CD1c-positive myeloid dendritic cell (primary cell): ENCODE measurements around the gene COQ7.

Experiments used
- DNase-seq: peaks from one replicate; pipeline ENCODE4 v3.0.0-alpha.2; 2016; ENCODE audit errors: extremely low spot score

The COQ7 gene

DNA sequence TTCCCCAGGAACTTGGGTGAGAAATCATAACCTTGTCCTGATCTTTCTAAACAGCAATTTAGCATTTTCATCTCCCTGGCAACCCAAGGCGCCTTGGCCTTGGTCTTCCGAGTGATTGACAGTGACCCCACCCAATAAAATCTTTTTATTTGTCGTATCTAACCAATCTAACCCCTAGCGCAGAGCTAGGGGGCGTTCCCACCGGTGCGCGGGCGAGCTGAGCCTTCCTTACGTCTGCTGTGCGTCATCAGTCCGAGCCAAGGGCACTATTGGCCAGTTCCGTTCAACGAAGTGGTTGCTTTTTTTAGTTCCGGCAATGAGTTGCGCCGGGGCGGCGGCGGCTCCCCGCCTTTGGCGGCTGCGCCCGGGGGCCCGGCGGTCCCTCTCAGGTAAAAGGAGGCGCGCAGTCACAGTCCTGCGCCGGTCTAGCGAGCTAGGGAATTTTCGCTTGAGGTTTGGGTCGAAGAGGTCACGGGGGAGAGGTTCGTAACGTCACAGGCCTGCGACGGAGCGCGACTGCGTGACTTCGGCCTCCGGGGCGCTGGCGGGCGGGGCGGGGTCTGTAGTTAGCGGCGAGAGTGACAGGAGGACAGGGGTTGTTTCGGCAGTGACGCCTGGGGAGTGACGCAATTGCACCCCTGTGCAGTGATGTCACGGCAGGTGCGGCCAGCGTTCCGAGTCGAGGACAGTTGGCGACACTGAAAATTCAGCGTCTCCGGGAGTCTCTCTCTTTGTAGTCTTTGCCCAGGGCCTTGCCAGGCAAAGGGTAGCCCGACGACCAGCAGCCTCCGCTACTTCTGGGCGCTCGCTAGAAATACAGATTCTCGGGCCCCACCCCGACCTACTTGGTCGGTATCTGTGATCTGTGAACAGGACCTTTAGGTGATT, at the start of gene COQ7:
COQ7 (plus strand) TSS at position 266 of the 888 bp plus-strand sequence; CDS start at position 317, 51 bp downstream.
- DNase-seq = peak; percentile 100

DNA sequence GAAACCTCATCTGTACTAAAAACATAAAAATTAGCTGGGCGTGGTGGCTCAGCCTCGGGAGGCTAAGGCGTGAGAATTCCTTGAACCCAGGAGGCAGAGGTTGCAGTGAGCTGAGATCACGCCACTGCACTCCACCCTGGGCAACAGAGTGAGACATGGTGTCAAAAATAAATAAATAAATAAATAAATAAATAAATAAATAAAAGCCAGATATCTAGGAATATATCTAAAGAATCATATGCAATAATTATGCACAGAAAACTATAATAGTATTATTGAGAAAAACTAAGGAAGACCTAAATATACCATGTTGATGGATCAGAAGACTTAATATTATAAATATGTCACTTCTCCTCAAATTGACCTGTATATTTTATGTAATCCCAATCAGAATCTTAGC, 46.7 kb upstream of the COQ7 start:
- no peak for DNase-seq

DNA sequence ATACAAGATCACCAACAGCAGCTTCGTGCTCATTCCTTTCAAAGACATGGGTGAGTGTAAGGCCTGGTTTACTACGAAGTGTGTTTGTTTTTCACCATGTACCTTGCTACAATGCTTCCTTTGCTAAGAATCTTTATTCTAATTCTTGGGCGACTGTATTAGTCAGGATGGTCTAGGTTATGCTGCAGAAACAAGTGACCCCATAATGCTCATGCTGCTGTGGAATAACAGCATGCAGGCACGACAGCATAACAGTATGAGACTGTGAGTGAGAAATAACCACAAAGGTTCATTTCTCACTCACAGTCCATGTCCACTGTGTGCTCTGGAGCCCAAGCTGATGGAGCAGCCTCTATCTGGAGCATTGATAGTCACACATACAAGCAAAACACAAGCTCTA, 45.7 kb upstream of the COQ7 start:
- DNase-seq = no peak

DNA sequence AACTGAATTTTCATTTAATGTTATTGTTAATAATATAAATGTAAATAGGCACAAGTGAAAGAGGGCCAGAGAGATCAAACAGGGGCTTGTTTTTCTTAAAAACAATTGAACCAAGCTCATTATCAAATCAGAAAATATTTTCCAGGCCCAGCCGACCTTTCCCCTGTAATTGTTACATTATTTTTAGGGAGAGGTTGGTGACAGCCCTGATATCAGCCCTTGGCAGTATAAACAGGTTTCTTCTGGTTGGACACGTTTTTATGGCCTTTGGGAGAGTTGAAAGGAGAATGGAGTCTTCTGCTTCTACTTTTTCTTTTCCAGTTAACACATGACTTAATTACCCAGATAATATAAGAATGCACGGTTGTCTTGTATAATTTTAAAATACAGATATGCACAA, 40.0 kb upstream of the COQ7 start:
- no peak for DNase-seq

DNA sequence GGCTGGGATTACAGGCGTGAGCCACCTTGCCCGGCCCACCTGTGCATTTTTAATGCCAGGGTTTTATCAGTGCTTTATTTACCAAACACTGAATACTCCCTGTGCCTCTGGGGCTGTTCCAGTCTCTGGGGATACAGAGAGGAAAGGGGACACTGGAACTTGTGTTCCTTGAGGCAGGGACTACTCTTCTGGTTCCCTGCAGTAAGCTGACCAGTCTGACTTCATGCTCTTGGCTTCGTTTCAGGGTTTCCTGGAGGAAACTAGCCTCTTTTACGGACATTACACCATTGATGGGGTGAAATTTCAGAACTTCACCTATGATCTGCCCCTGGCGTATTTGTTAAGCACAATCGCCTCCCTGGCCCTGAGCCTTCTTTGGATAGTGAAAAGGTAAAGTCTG, 37.4 kb upstream of the COQ7 start:
- DNase-seq = no peak

DNA sequence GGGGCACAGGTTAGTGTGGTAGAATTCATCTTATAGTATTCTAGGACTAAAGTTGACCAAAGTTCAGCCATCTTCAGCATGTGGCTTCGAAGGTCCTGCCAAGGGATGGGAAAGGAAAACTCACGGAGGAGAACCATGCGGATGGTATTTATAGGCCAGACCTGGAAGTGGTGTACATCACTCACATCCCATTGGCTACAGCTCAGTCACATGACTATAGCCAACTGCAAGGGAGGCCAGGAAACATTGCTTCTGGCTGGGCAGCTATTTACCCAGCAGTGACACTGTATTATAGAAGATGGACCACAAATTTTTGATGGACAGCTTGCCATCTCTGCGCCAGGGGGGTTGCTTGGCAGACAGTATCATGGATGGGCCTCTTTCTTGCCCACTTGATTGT, 35.7 kb upstream of the COQ7 start:
- no peak for DNase-seq

DNA sequence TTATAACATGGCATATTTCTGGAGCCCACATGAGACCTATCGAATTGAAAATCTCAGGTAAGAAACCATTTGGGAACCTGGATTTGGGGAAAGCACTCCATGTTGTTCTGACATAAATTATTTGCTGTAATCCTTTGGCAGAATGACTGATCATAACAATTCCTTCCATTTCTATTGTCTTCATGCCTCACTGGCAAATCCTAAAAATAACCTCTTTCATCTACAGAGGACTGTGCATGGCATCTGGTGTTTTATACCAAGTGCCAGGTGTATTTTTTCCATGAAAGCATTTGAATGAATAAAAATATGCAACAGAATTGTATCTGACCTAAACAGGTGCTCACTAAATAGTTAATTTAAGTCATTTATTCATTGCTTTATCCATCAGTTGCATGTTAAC, 33.7 kb upstream of the COQ7 start:
- no peak for DNase-seq

DNA sequence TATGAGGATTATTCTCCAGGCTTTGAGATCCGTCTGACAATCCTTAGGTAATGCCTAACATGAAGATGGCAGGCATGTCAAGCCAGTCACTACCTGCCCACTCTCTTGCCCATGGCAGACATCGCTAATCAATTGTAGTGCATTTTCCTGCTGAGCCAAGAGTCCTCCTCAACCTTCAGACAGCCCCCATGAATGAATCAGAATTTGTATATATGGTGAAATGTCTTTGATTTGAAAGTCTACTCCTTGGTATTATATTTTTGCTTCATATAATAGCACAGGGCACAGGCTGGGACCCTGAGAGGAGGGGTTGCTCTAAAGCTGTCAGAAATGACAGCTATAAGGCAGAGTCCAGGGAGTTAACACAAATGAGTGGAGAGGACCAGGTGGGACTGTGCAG, 27.0 kb upstream of the COQ7 start:
- no peak for DNase-seq

DNA sequence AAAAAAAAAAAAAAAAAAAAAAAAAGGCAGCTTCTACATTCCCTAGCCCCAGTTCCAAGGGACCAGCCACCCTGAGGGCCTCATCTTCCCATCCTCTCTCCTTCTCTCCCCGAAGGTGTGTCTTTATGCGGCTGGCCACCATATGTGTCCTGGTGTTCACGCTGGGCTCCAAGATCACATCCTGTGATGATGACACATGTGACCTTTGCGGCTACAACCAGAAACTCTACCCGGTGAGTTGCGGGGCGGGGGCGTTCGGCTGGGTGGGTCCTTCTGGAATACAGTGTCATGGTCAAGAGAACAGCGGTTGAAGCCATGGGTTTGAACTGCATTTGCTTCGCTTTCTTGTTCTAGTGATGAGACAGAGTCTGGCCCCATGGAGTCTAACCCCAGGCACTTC, 22.6 kb upstream of the COQ7 start:
- DNase-seq = no peak

DNA sequence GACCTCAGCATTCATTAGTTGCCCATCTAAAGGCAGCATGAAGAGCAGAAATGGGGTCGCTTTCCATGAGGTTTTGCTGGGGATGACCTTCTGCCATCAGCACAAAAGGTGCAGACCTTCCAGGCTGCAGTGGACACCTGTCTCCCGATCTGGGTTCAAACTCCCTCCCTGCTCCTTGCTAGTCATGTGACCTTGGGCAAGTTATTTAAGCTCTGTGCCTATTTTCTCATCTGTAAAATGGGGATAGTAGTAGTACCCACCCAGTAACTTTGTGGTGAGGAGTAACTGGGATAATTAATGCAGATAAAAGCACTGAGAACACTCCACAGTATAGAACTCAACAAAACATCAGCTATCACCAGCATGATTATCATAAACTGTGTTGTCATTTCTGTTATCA, 21.4 kb upstream of the COQ7 start:
- DNase-seq = no peak

DNA sequence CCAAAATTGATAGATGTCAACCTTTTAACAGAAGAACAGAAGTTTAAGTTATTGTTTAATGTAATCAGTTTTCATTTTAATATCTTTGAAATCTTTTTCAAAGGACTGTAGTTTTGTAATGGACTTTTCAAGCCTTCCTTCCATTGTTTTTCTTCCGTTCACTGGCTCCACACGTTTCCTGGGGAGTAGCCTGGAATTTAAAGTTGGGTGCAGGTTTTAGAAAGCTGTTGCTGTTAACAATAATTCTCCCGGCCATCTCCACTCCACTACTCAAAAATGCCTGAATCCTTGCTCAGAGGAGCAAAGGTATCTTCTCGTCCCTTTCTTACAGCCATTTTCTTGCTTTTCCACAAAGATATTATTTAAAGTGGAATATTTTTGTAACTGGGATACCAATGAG, 4.7 kb upstream of the COQ7 start:
- DNase-seq = no peak

DNA sequence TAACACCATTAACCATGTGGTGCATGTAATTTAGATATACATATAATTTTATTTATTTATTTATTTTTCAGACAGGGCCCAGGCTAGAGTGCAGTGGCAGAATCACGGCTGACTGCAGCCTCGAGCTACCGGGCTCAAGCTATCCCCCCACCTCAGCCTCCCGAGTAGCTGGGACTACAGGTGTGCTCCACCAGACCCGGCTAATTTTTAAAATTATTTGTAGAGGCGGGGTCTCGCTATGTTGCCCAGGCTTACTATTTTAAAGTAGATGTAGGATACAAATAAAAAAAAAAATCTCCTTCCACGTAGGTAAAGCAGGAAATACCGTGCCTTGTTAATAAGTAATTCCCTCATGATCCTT, 446 bp upstream of the COQ7 start:
- no peak for DNase-seq

DNA sequence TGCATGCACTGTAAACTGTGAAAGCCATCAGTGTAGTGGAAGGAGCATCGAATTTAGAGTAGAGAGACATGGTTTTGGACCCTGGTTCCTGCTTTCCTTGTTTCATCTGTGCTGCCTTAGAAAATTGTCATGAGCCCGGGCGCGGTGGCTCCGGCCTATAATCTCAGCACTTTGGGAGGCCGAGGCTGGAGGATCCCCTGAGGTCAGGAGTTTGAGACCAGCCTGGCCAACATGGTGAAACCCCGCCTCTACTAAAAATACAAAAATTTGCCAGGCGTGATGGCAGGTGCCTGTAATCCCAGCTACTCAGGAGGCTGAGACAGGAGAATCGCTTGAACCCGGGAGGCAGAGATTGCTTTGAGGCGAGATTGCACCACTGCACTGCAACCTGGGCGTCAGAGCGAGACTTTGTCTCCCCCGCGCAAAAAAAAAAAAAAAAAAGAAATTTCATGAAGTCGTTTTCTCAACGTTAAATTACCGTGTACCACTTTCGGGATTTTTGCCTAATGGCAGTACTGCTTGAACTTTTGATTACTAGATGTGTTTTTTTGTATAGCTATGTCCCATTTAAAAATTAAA, 912 bp downstream of the COQ7 start:
- DNase-seq = peak; percentile 7

DNA sequence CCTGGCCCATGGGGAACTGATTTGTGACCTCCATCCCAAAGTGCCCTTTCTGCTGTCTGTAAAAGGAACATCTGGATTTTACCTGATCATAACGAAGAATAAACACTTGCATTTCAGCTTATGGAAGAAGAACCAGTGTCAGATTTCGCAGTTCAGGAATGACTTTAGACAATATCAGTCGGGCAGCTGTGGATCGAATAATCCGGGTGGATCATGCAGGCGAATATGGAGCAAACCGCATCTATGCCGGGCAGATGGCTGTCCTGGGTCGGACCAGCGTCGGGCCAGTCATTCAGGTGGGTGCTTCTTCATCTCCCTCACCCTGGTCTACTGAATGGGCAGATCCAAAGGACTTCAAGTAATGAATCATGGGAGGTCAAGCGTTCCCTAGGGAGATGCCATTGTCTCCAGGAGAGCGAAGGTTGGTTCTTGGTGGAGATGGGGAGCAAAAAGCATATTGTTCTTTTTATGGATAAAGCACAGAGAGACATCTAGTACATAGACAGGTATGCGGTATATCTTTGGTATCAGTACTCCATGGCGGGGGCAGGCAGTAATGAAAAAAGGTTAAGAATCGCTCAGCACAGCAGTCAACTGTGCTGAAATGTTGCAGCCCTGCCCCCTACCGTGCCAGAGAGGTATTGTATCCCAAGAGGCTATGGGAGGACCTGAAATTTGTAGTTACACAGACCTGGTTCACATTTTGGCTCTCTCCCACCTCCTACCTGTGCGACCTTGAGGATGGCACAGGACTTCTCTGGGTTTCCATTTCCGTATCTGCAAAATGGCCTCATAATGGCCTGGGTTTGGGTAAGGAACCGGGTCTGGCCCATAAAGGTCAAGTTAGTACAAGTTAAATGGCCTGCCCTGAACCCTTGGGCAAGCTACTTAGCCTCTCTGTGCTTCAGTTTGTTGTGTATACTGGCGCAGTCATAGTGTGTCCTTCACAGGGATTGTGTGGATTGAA, 4.7 kb downstream of the COQ7 start:
- DNase-seq = peak; percentile 44

DNA sequence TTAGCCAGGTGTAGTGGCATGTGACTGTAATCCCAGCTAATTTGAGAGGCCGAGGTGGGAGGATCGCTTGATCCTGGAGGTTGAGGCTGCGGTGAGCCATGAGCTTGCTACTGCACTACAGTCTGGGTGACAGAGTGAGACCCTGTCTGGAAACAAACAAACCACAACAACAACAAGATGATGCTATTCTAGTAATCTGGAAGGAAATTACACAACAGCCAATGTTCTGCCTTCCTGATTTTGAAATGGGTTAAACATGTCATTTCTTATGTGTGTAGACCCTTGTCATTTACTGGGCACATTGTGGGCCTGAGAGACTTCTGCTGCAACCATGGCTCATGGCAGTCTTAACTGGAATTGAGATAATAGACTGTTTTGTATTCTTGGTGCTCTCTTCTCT, 5.9 kb downstream of the COQ7 start:
- DNase-seq = peak; percentile 9

DNA sequence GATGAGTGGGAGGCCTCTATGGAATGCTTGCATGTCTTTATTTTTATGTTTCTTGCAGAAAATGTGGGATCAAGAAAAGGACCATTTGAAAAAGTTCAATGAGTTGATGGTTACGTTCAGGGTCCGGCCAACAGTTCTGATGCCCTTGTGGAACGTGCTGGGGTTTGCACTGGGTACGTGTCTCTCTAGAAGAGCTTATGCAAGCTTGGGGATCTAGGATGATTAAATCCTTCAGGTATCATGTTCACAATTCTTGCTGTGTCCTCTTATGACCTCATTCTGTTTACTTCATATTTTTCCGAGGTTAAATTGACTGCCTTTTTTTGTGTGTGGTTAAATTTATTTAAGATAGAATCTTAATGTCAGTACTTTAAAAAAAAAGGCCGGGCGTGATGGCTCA, 6.4 kb downstream of the COQ7 start:
- no peak for DNase-seq

DNA sequence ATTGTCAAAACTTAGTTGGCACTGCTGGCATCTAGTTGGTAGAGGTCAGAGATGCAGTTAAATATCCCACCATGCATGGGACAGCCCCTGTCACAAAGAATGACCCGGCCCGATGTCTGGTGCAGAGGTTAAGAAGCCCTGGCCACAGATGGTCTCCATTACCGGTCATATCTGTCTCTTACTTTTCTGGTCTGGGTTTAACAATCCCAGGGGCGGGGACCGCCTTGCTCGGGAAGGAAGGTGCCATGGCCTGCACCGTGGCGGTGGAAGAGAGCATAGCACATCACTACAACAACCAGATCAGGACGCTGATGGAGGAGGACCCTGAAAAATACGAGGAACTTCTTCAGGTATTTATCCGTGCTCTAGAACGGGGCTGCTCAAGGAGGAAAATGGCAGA, 8.1 kb downstream of the COQ7 start:
- no peak for DNase-seq

DNA sequence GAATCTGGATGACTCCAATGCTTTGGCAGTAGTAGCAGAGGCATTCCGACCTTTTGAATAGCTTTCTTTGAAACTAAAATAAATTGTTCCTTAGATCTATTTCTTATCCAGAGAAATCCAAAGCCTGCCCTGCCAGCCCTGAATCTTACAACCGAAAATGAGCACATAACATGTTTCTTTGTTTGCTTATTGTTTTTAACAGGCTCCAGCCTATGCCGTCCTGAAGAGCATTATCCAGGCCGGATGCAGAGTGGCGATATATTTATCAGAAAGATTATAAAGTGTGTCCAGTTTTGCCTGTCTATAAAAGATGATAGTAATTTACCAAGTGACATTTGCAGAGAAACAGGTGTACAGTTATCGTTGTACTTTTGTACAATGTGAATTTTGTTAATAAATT, 10.5 kb downstream of the COQ7 start:
- DNase-seq = no peak

DNA sequence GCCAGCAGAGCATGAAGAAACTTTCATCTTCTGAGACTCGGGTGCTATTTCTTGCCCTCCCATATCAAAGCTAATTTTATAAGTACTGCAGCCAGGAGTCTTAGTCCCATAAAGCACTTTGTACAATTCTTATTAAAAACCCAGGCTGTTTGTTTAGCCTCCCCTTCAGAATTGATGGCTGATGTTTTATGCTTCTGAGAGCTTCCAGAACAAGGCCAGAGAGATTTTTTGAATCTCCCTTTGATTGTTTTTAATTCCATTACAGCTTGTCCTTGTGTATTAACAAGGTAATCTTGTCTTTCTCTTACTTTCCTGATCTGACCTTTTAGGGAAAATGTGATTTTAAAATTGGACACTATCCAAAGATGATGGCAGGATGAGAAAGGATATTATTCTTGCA, 16.3 kb downstream of the COQ7 start:
- DNase-seq = no peak

DNA sequence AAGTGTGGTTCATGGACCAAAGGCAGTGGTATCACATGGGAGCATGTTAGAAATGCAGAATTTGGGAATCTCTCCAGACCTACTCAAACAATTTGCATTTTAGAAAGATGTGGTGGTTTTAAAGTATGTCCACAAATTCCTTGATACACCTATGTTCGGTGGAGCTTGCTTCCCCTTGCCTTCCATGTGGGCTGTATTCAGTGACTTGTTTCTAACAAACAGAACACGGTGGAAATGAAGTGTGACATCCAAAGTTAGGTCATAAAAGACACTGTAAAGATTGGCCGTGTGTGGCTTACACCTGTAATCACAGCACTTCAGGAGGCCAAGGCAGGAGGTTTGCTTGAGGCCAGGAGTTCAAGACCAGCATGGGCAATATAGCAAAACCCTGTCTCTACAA, 16.7 kb downstream of the COQ7 start:
- DNase-seq = no peak

DNA sequence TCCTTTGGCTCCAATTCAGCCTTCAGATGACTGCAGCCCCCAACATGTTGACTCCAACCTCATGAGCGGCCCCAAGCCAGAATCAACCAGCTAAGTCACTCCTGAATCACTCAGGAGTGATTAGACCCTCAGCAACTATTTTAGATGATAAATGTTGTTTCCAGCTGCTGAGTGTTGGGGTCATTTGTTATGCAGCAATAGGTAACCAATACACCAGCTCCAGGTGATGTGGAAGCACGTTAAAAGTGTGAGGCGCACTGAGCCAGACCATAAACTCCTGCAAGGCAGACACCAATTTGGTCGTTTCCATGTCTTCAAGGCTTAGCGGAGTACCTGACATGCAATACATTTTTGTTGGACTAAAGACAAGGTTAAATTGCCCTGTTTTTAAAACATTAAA, 17.5 kb downstream of the COQ7 start:
- DNase-seq = no peak

DNA sequence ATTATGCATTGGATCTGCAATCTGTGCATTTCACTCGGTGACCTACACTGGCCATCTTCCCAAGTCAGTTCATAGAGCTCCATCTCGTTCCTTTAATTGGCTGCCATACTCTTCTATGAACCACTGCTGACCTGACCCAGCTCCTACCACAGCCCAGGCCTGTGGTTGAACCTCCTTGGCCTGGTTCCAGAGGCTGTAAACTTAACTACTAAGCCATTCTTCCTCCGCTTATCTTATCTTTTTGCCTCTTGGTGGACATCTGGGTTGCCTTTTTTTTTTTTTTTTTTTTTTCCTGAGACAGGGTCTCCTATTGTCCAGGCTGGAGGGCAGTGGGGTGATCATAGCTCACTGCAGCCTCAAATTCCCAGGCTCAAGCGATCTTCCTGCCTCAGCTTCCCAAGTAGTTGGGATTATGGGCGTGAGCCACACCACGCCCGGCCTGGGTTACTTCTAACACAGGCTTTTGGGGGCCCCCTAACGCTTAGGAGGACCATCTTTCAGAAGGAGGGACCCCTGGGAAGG, 18.3 kb downstream of the COQ7 start:
- no peak for DNase-seq
